T-cell (primary cell): ENCODE data around the gene SENP2. TPM values are rescaled to one million over a fixed set of nuclear protein-coding genes. Genes with fewer than 3 reads are reported as not detected.

Experiments used
- ATAC-seq, 4 experiments: fragments of 200-7000 bp in 3 of 4; fragments of 150-1000 bp in 1 of 4; cut with Tn5 transposase; replicated peaks in 1 of 4; 1 replicate in 3 of 4; 2 replicates in 1 of 4; pipeline ENCODE4 v1.10.0; 2021; ENCODE audit warnings: moderate library complexity in 3 of 4, mild to moderate bottlenecking in 2 of 4, moderate number of reproducible peaks in 1 of 4
- CTCF ChIA-PET, 2 donors: fragments of 300-600 bp; sonication (Branson Sonifier 250); formaldehyde crosslinking; loops; one replicate each; lab custom pipeline; 2022; ENCODE audit warnings: antibody characterized with exemption in 2 of 2; lab: Charles Lee
- POLR2A ChIA-PET, 2 donors: fragments of 300-600 bp; sonication (Branson Sonifier 250); formaldehyde crosslinking; loops; one replicate each; lab custom pipeline; 2022; ENCODE audit warnings: antibody characterized with exemption in 2 of 2; lab: Charles Lee
- DNase-seq, 35 experiments: peaks; one replicate each; pipeline versions ENCODE4 v3.0.0 to v3.0.0-alpha.2; 2013 to 2023
- H3K27ac ChIP-seq: one replicate; pipeline ENCODE4 v1.5.1; 2013; ENCODE audit warnings: low read length
- H3K27me3 ChIP-seq, 2 experiments: replicated peaks in 1 of 2; 1 replicate in 1 of 2; 2 replicates in 1 of 2; pipeline versions ENCODE4 v1.6.1 to v1.7.0; 2013; ENCODE audit warnings: low read length in 1 of 2, mixed read lengths in 1 of 2; ENCODE audit not compliant: control insufficient read depth in 2 of 2, insufficient read depth in 2 of 2; ENCODE audit errors: extremely low read depth in 1 of 2
- H3K36me3 ChIP-seq, 2 donors: 1 replicate in 1 of 2; 2 replicates in 1 of 2; pipeline versions ENCODE4 v1.6.1 to v1.7.0; 2013; ENCODE audit warnings: low read length in 1 of 2; ENCODE audit not compliant: control insufficient read depth in 2 of 2, insufficient read depth in 1 of 2; ENCODE audit errors: extremely low read depth in 1 of 2
- H3K4me1 ChIP-seq, 2 experiments: 1 replicate in 1 of 2; 2 replicates in 1 of 2; pipeline versions ENCODE4 v1.6.1 to v1.7.0; 2013; ENCODE audit warnings: low read length in 2 of 2, mixed read lengths in 1 of 2; ENCODE audit not compliant: insufficient read depth in 2 of 2, control insufficient read depth in 1 of 2; ENCODE audit errors: extremely low read depth in 1 of 2
- H3K4me3 ChIP-seq, 2 donors: 1 replicate in 1 of 2; 2 replicates in 1 of 2; pipeline versions ENCODE4 v1.5.1 to v1.7.0; 2013; ENCODE audit warnings: mild to moderate bottlenecking in 2 of 2, low read length in 1 of 2, moderate library complexity in 1 of 2; ENCODE audit not compliant: control insufficient read depth in 1 of 2; ENCODE audit errors: extremely low read depth in 1 of 2
- H3K9me3 ChIP-seq: 2 replicates; pipeline ENCODE4 v1.7.0; 2013
- H3K27ac Mint-ChIP-seq, 2 donors: one replicate each; pipeline ENCODE4 v1.8.0; 2020 to 2021; ENCODE audit warnings: mild to moderate bottlenecking in 2 of 2, mixed read lengths in 2 of 2
- H3K27me3 Mint-ChIP-seq, 2 donors: one replicate each; pipeline ENCODE4 v1.8.0; 2021 to 2022; ENCODE audit warnings: mixed read lengths in 2 of 2
- H3K36me3 Mint-ChIP-seq: one replicate; pipeline ENCODE4 v1.8.0; 2021; ENCODE audit warnings: mixed read lengths
- H3K4me1 Mint-ChIP-seq, 3 donors: one replicate each; pipeline ENCODE4 v1.8.0; 2020 to 2022; ENCODE audit warnings: mixed read lengths in 3 of 3, mild to moderate bottlenecking in 1 of 3
- H3K4me3 Mint-ChIP-seq, 3 donors: one replicate each; pipeline ENCODE4 v1.8.0; 2020 to 2022; ENCODE audit warnings: mild to moderate bottlenecking in 3 of 3, mixed read lengths in 3 of 3, moderate library complexity in 3 of 3
- H3K9me3 Mint-ChIP-seq, 3 donors: one replicate each; pipeline ENCODE4 v1.8.0; 2020 to 2022; ENCODE audit warnings: mixed read lengths in 3 of 3
- WGBS: methylation state at CpG from one replicate; pipeline ENCODE4 v1.1.5; 2013; ENCODE audit warnings: missing lambda C conversion rate; ENCODE audit not compliant: insufficient coverage; 5-methylcytosine and 5-hydroxymethylcytosine counted together
- total RNA-seq, 35 experiments: library from RNA in 6 of 35; stranded (reverse) in 6 of 35; fragments of 120-200 nt in 1 of 35; gene quantifications; one replicate each; pipeline versions ENCODE4 v1.2.1 to v1.2.4 and lab custom pipeline; 2013 to 2026

Gene SENP2
- total RNA-seq, 5 donors from 2014 or later (not counting 1 experiment from before 2014, with no cell fraction given) = 33.1 to 56.1 (median 41.9) TPM

DNA sequence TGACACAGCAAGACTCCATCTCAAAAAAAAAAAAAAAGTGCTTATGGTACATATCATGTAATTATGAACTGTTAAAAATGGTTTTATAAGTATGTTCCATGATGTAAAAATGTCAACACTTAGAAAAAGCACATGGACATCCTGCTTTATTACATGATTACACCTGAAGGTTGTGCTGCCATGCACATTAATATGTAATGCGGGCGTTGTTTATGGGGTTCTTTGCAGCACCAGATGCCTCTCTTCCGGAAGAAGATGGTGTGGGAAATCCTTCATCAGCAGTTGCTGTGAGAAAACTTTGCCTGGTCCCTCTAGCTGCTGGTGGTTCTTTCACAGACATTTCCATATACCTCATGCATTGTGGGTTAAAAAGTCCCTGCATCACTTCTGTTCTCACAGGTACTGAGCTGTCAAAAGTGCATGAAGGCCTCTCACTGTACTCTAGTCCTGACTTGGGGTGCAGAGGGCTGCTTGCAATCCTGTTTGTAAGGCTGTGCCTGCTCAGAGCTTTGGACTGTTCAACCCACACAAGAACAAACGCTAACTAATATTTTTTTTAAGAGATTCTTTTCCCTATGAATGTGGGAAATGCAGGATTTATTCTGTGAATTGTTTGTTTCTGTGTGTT, 43.6 kb downstream of the SENP2 start:
- H3K4me3 ChIP-seq = no peak overlapping the region
- H3K9me3 Mint-ChIP-seq = no peaks in the 10 kb centered on the region
- H3K4me3 Mint-ChIP-seq = no peak overlapping the region
- H3K4me1 Mint-ChIP-seq = peaks cover 6 to 8% (median 7%) of the 10 kb centered on the region in 3 donors
- no peaks in the 10 kb centered on the region for H3K27me3 Mint-ChIP-seq
- ChIA-PET CTCF (interaction anchor here in 1 of 2 donors (0.9 kb wide), 1 partner anchor 31 kb away, joined by 3 read pairs; no protein-coding TSS in a partner anchor), POLR2A (no interaction called here)
- H3K9me3 ChIP-seq = no peaks in the 10 kb centered on the region
- no peak for ATAC-seq
- no peaks in the 10 kb centered on the region for H3K27me3 ChIP-seq
- H3K36me3 ChIP-seq = peaks cover 2 to 42% of the 10 kb centered on the region in 2 donors
- H3K27ac ChIP-seq = no peak overlapping the region
- H3K36me3 Mint-ChIP-seq = peaks cover 37% of the 10 kb centered on the region
- WGBS = no CpG with 5 or more reads among the region's 4 CpGs
- no peak overlapping the region for H3K27ac Mint-ChIP-seq
- H3K4me1 ChIP-seq = peaks cover 0 to 3% of the 10 kb centered on the region in 2 experiments
- DNase-seq = no peak

DNA sequence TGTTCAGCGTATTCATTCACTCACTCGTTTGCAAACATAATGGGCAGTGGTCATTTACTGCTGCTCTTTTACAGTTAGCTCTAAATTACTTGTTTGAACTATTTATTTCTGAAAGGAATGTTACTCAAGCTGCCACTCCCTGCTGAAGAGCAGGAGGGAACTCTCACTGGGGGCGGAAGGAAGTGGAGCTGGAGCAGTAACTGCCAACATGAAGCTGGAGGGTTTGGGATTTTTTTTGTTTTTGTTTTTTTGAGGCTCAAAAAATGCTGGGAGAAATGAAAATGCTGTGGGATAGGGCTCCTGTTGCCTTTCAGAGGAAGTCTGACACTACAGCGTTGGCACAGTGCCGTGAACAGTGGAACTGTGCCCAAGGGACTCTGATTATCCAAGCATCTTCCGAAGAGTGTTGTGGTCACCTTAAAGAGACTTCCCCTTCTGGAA, 44.1 kb downstream of the SENP2 start:
- WGBS = 96% methylated on average over 3 of the region's 6 CpGs
- Histone ChIP-seq H3K27me3 (no peaks in the 10 kb centered on the region), H3K4me1 (peaks cover 0 to 3% of the 10 kb centered on the region in 2 experiments), H3K9me3 (no peaks in the 10 kb centered on the region), H3K4me3 (no peak overlapping the region), H3K27ac (no peak overlapping the region), H3K36me3 (peaks cover 2 to 42% of the 10 kb centered on the region in 2 donors)
- ATAC-seq (no peak), DNase-seq (no peak)
- H3K9me3 Mint-ChIP-seq = no peaks in the 10 kb centered on the region
- no peaks in the 10 kb centered on the region for H3K27me3 Mint-ChIP-seq
- ChIA-PET POLR2A (no interaction called here), CTCF (interaction anchor here in 1 of 2 donors (0.9 kb wide), 1 partner anchor 31 kb away, joined by 3 read pairs; no protein-coding TSS in a partner anchor)
- no peak overlapping the region for H3K4me3 Mint-ChIP-seq
- peaks cover 6 to 8% (median 7%) of the 10 kb centered on the region in 3 donors for H3K4me1 Mint-ChIP-seq
- H3K27ac Mint-ChIP-seq = no peak overlapping the region
- H3K36me3 Mint-ChIP-seq = peaks cover 34% of the 10 kb centered on the region

DNA sequence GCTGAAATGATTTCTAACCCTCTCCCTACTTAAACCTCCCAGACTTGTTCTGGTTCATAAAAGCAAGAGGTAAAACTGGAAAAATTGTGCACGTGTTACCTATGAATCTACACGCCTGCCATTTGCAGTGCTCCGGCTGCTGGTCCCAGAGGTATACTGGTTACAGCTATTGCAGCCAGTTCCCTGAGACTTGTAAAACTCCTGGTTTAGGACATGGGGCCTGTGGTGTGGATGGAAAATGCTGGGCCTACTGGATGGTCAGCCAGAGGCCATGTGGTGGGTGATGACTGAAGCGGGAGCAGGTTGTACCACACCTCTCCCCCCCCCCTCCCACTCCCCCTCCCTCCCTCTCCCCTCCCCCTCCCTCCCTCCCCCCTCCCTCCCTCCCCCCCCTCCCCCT, 45.0 kb downstream of the SENP2 start:
- CTCF ChIA-PET = no interaction called here
- 97% methylated on average over 3 of the region's 4 CpGs for WGBS

DNA sequence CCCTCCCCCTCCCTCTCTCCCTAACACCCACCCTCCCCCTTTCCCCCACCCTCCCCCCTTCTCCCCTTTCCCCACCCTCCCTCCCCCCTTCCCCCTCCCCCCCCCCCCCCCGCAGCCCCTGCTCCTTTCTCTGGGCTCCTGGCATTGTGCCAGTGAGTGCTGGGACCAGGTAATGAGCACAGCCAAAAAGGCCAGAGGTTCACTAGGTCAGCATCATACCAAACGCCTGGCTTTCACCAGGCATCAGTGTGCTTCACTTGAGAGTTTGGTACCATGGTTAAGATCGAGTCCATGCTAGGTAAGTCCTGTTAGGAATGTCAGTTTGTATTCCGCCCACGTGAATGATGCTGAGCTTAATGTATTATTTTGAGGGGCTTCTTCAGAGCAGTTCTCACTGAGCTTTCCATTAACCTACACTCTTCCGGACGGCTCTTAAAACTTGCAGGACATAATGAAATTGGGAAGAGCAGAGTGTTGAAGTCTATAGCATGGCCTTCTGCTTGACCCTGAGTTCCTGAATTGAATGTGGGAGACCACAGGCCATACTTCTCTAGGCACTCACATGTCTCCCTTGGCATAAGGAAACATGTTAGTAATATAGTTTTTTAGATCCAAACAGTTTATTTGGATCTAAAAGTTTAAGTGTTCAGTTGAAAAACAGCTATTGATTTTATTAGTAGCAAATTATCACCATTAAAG, 45.6 kb downstream of the SENP2 start:
- Histone ChIP-seq H3K4me3 (no peak overlapping the region), H3K27me3 (no peaks in the 10 kb centered on the region), H3K4me1 (peaks cover 0 to 3% of the 10 kb centered on the region in 2 experiments), H3K9me3 (no peaks in the 10 kb centered on the region), H3K36me3 (peaks cover 2 to 30% of the 10 kb centered on the region in 2 donors), H3K27ac (no peak overlapping the region)
- peaks cover 6 to 8% (median 7%) of the 10 kb centered on the region in 3 donors for H3K4me1 Mint-ChIP-seq
- CTCF ChIA-PET = no interaction called here
- no peak overlapping the region for H3K4me3 Mint-ChIP-seq
- DNase-seq (peak in 1 of 35 experiments; percentile 9), ATAC-seq (no peak)
- no peaks in the 10 kb centered on the region for H3K9me3 Mint-ChIP-seq
- POLR2A ChIA-PET = interaction anchor here in 1 of 2 donors (0.6 kb wide), 2 partner anchors 18 to 1977 kb away, joined by 3 to 4 read pairs; no protein-coding TSS in a partner anchor
- no peak overlapping the region for H3K27ac Mint-ChIP-seq
- WGBS = 86% methylated on average over 1 of the region's 7 CpGs
- H3K27me3 Mint-ChIP-seq = no peaks in the 10 kb centered on the region
- H3K36me3 Mint-ChIP-seq = peaks cover 25% of the 10 kb centered on the region

More for the DNA sequence above, 45.0 kb downstream of the SENP2 start:
- H3K4me1 Mint-ChIP-seq = peaks cover 6 to 8% (median 7%) of the 10 kb centered on the region in 3 donors
- Histone ChIP-seq H3K27ac (no peak overlapping the region), H3K9me3 (no peaks in the 10 kb centered on the region), H3K4me3 (no peak overlapping the region), H3K4me1 (peaks cover 0 to 3% of the 10 kb centered on the region in 2 experiments), H3K27me3 (no peaks in the 10 kb centered on the region), H3K36me3 (peaks cover 2 to 32% of the 10 kb centered on the region in 2 donors)
- no peak overlapping the region for H3K27ac Mint-ChIP-seq
- no peaks in the 10 kb centered on the region for H3K27me3 Mint-ChIP-seq
- H3K9me3 Mint-ChIP-seq = no peaks in the 10 kb centered on the region
- DNase-seq (no peak), ATAC-seq (no peak)
- no peak overlapping the region for H3K4me3 Mint-ChIP-seq
- POLR2A ChIA-PET = no interaction called here
- H3K36me3 Mint-ChIP-seq = peaks cover 27% of the 10 kb centered on the region

DNA sequence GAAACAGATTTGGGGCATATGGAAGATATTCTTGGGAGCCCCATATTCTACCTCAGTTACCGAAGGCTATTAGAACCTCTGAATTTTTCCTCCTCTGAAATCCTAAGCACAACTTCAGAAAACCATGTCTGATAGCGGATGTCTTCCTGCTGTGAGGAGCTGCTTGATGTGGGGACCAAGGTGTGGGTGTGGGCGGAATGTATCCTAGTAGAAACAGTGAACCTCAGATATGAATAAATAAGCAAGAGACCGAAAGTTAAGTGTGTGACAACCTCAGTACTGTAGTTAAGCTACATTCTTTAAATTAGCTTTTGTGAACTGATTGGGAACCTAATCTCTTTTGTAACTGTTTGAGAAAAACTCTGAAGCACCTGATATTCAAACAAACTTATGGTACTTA, 46.9 kb downstream of the SENP2 start:
- Mint-ChIP-seq H3K27me3 (peaks cover 0 to 2% of the 10 kb centered on the region in 2 donors), H3K36me3 (peaks cover 18% of the 10 kb centered on the region), H3K9me3 (no peaks in the 10 kb centered on the region), H3K4me3 (no peak overlapping the region), H3K27ac (peak overlapping the region in 1 of 2 donors; percentile 56), H3K4me1 (peaks cover 6 to 8% (median 7%) of the 10 kb centered on the region in 3 donors)
- peaks cover 0 to 3% of the 10 kb centered on the region in 2 experiments for H3K4me1 ChIP-seq
- CTCF ChIA-PET = no interaction called here
- no peak overlapping the region for H3K27ac ChIP-seq
- WGBS = no CpG with 5 or more reads among the region's 4 CpGs
- DNase-seq (no peak), ATAC-seq (peak in 1 of 4 experiments; percentile 58)
- POLR2A ChIA-PET = interaction anchor here in 1 of 2 donors (0.6 kb wide), 1 partner anchor 99 kb away, joined by 3 read pairs; no protein-coding TSS in a partner anchor
- H3K27me3 ChIP-seq = no peaks in the 10 kb centered on the region
- H3K9me3 ChIP-seq = no peaks in the 10 kb centered on the region
- no peak overlapping the region for H3K4me3 ChIP-seq
- peaks cover 0 to 20% of the 10 kb centered on the region in 2 donors for H3K36me3 ChIP-seq

DNA sequence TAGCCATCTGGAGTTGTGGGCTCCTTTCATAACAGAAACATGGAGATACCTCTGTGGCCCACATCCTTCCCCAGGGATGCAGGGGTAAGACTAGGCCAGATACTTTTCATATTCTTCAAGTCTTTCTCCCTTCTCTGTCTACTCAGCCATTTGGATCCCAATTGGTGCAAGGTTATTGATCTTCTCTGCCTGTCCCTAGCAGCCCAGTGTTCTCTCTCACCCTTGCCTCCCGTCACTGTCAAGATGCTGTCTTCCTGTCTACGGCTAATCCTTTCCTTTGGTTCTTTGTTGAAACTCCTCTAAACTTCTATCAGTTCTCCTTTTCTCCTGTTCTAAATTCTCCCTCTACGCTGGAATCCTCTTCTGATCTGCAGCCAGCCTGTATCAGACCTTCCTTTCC, 51.3 kb downstream of the SENP2 start:
- H3K27me3 Mint-ChIP-seq = peaks cover 0 to 2% of the 10 kb centered on the region in 2 donors
- no peaks in the 10 kb centered on the region for H3K27me3 ChIP-seq
- no peak overlapping the region for H3K27ac Mint-ChIP-seq
- no peaks in the 10 kb centered on the region for H3K9me3 ChIP-seq
- H3K4me1 ChIP-seq = peaks cover 0 to 3% of the 10 kb centered on the region in 2 experiments
- ChIA-PET POLR2A (no interaction called here), CTCF (interaction anchor here in 1 of 2 donors (0.6 kb wide), 1 partner anchor 15 kb away, joined by 3 read pairs; no protein-coding TSS in a partner anchor)
- no peak overlapping the region for H3K27ac ChIP-seq
- no peaks in the 10 kb centered on the region for H3K36me3 ChIP-seq
- no peak overlapping the region for H3K4me3 Mint-ChIP-seq
- DNase-seq (no peak), ATAC-seq (no peak)
- no peaks in the 10 kb centered on the region for H3K36me3 Mint-ChIP-seq
- no peaks in the 10 kb centered on the region for H3K9me3 Mint-ChIP-seq
- 91% methylated on average over 3 of the region's 3 CpGs for WGBS
- no peak overlapping the region for H3K4me3 ChIP-seq
- peaks cover 6 to 8% (median 7%) of the 10 kb centered on the region in 3 donors for H3K4me1 Mint-ChIP-seq
